ENCODE results near the gene GABRG3.

- TF ChIP-seq POLR2A (IDR thresholded peaks at IDR 0.05) (no peak), CTCF (IDR thresholded peaks at IDR 0.05) (no peak)
Measured at GRCh38 chr15:27461181-27461580, 490.2 kb downstream of the GABRG3 start.

Measured in heart left ventricle (tissue), 13 donors.